Type B pancreatic cell (in vitro differentiated cells): Measurements from ENCODE around the gene ADCY7. TPM values are rescaled to one million over a fixed set of nuclear protein-coding genes. Genes with fewer than 3 reads are reported as not detected.

Experiments used
- DNase-seq: peaks from one replicate; pipeline ENCODE4 v3.0.0; 2021; ENCODE audit warnings: mixed read lengths; ENCODE audit not compliant: unreplicated experiment; ENCODE audit errors: extremely low spot score
- H3K27ac Mint-ChIP-seq: 2 replicates; pipeline ENCODE4 v1.8.0; 2021; ENCODE audit warnings: mild to moderate bottlenecking, mixed read lengths
- H3K27me3 Mint-ChIP-seq: 2 replicates; pipeline ENCODE4 v1.8.0; 2021; ENCODE audit warnings: mixed read lengths
- H3K36me3 Mint-ChIP-seq: 2 replicates; pipeline ENCODE4 v1.8.0; 2021; ENCODE audit warnings: mixed read lengths
- H3K4me1 Mint-ChIP-seq: one replicate; pipeline ENCODE4 v1.8.0; 2021; ENCODE audit warnings: mixed read lengths; ENCODE audit not compliant: unreplicated experiment
- H3K4me3 Mint-ChIP-seq: 2 replicates; pipeline ENCODE4 v1.8.0; 2021; ENCODE audit warnings: mild to moderate bottlenecking, mixed read lengths
- H3K9me3 Mint-ChIP-seq: 2 replicates; pipeline ENCODE4 v1.8.0; 2021; ENCODE audit warnings: mixed read lengths
- long read RNA-seq: library from polyadenylated mRNA; unstranded; transcript quantifications from one replicate; pipeline ENCODE4 v2.0.0, GENCODE V29; 2020
- total RNA-seq: library from RNA; stranded (reverse); gene quantifications from 2 replicates; pipeline ENCODE4 v1.2.1, GENCODE V29; 2021; ENCODE audit warnings: low replicate concordance
- TF ChIP-seq, protein P1 (sequence below): fragments of 200-600 bp; sonication (generic); conservative IDR thresholded peaks from 2 replicates; pipeline ENCODE4 v1.5.0; 2021; ENCODE audit warnings: antibody characterized with exemption, mild to moderate bottlenecking

ADCY7 gene
- 16.8 and 32.8 TPM in 2 replicates for total RNA-seq
- long read RNA-seq, partial matches to known transcripts, result 6 of 11 reads
- long read RNA-seq, other reads (novel, unspliced or antisense), result 5 of 11 reads

DNA sequence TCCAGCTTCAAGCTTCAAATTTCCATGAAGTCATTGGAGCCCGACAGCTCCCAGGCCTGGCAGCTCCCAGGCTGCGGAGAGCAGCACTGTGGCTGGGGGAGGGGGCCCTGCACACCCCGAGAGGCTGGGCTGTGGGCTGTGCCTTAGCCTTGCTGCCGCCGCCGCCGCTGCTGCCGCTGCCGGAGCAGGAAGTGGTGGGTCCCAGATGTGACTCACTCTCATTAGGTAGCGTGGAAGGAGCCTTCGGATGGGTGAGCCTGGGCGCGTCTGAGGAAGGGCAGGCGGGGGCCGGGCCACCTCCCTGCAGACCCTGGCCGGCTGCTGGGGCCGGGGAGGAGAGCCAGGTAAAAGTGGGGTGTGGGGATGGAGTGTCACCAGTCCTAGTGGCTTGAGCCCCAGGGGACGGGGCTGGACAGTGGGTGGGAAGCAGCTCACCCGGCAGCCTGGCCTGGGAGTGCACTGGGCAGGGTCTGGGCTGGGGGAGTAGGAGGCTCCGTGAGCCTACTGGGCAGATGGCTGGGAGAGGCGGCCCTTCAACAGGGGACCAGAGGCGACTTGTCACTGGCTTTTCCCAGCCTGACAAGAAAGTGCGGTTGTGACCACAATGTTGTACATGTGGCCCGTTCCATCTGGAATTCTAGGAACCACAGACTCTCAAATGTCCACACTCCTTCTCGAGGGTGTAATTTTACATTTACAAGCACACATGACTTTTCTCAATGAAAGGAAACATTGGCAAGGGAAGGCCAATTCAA lies at the start of gene ADCY7:
ADCY7 (plus strand) TSS at position 215 of the 755 bp plus-strand sequence. CDS start 21,629 bp downstream, outside the sequence.
- Mint-ChIP-seq H3K4me3 (no peak within 1 kb of the TSS), H3K36me3 (peaks cover 4% of the 10 kb centered on the region), H3K27me3 (no peaks in the 10 kb centered on the region), H3K27ac (peak within 1 kb of the TSS; percentile 50), H3K9me3 (no peaks in the 10 kb centered on the region), H3K4me1 (peaks cover 27% of the 10 kb centered on the region)
- TF ChIP-seq, protein P1, sequence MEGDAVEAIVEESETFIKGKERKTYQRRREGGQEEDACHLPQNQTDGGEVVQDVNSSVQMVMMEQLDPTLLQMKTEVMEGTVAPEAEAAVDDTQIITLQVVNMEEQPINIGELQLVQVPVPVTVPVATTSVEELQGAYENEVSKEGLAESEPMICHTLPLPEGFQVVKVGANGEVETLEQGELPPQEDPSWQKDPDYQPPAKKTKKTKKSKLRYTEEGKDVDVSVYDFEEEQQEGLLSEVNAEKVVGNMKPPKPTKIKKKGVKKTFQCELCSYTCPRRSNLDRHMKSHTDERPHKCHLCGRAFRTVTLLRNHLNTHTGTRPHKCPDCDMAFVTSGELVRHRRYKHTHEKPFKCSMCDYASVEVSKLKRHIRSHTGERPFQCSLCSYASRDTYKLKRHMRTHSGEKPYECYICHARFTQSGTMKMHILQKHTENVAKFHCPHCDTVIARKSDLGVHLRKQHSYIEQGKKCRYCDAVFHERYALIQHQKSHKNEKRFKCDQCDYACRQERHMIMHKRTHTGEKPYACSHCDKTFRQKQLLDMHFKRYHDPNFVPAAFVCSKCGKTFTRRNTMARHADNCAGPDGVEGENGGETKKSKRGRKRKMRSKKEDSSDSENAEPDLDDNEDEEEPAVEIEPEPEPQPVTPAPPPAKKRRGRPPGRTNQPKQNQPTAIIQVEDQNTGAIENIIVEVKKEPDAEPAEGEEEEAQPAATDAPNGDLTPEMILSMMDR, result no peak
- no peak for DNase-seq

DNA sequence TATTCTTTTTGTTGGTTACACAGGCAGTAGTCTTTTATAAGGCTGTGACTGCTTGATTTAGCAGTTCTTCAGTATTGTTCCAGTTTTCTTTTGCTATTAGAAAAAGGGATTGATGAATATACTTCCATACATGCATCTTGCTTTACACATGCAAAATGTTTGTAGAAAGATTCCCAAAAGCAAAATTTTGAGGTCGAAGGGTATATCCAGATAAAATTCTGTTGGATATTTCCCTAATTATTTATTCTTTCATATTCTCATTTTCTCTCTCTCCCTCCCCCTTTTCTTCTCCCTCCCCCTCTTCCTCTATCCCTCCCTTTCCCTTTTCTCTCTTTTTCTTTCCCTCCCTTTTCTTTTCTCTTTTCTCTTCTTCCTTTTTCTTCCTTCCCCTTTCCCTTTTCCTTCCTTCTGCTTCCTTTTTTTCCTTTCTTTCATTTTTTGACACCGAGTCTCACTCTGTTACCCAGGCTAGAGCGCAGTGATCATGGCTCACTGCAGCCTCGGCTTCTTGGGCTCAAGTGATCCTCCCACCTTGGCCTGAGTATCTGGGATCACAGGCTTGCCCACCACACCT lies 46.9 kb upstream of the ADCY7 start:
- no peaks in the 10 kb centered on the region for H3K27me3 Mint-ChIP-seq
- TF ChIP-seq, protein P1, result no peak
- H3K4me3 Mint-ChIP-seq, result no peak overlapping the region
- H3K36me3 Mint-ChIP-seq, result peaks cover 4% of the 10 kb centered on the region
- no peaks in the 10 kb centered on the region for H3K4me1 Mint-ChIP-seq
- no peak overlapping the region for H3K27ac Mint-ChIP-seq
- no peaks in the 10 kb centered on the region for H3K9me3 Mint-ChIP-seq
- DNase-seq, result no peak

DNA sequence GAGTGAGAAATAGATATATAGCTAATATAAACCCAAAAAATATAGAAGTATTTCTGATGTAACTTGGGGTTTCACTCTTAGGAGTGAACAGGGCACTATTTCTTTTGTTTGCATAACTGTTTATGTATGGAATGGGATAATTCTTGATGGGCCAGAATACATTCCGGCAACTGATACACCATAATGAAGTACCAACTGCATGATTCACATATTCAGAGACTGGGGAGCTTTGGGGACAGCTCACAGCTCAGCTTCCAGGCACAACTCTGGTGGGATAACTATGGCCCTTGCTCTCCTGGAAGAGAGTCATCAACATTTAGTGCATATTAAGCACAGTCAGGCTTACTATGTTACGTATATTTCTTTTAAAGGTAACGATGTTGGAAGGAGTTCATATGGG lies 42.1 kb upstream of the ADCY7 start:
- no peak for DNase-seq
- no peaks in the 10 kb centered on the region for H3K9me3 Mint-ChIP-seq
- TF ChIP-seq, protein P1, result no peak

DNA sequence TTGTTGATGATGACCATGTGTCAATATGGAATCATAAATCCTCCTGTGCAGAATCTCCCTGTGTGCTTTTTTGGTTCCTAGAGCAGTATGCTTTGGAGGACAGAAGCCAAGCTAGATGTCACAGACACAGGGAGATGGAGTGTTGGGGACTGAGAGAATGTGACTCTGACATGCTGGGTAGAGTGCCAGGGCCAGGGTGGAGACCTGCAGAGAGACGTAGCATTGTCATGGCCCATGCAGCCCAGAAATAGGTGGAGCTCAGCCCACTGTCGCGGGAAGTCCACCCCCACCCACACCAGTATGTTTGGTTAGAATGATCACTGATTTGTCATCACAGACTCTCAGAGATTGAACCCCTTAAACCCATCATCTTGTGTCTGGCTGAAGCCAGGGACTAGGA lies 39.2 kb upstream of the ADCY7 start:
- Mint-ChIP-seq H3K4me3 (no peak overlapping the region), H3K27me3 (no peaks in the 10 kb centered on the region), H3K36me3 (peaks cover 17% of the 10 kb centered on the region), H3K4me1 (no peaks in the 10 kb centered on the region), H3K9me3 (no peaks in the 10 kb centered on the region), H3K27ac (no peak overlapping the region)
- no peak for DNase-seq
- TF ChIP-seq, protein P1, result no peak

More for the DNA sequence above, 42.1 kb upstream of the ADCY7 start:
- Mint-ChIP-seq H3K4me1 (no peaks in the 10 kb centered on the region), H3K4me3 (no peak overlapping the region), H3K27ac (no peak overlapping the region), H3K36me3 (peaks cover 17% of the 10 kb centered on the region), H3K27me3 (no peaks in the 10 kb centered on the region)

DNA sequence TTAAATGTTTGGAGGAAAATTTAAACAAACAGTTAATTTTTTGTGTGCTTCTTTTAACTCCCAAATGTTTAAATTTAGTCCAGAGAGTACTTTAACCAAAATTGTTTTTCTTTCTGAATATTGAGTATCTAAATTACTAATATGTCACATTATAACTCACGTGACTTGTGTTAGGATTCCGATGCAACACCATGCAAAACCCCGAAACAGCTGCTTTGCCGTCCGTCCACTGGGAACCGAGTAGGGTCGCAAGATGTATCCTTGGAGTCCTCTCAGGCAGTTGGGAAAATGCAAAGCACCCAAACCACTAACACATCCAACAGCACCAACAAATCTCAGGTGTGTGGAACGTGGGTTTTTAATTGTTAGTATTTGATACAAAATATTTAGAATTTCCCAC lies 38.7 kb upstream of the ADCY7 start:
- TF ChIP-seq, protein P1, result no peak
- no peak overlapping the region for H3K4me3 Mint-ChIP-seq
- no peak overlapping the region for H3K27ac Mint-ChIP-seq
- H3K27me3 Mint-ChIP-seq, result no peaks in the 10 kb centered on the region
- no peaks in the 10 kb centered on the region for H3K4me1 Mint-ChIP-seq
- peaks cover 17% of the 10 kb centered on the region for H3K36me3 Mint-ChIP-seq
- no peak for DNase-seq
- H3K9me3 Mint-ChIP-seq, result no peaks in the 10 kb centered on the region
